HL-60 (cell line): ENCODE results near the gene CACNA2D3.

ENCODE experiments used
- DNase-seq, 2 experiments: peaks; one replicate each; pipeline ENCODE4 v3.0.0-alpha.2; 2010 to 2020; ENCODE audit warnings: low read depth in 1 of 2, low spot score in 1 of 2
- H3K27ac ChIP-seq: fragments of 250-450 bp; sonication (Bioruptor Pico); replicated peaks from 2 replicates; pipeline ENCODE4 v1.5.1; 2020; ENCODE audit warnings: mild to moderate bottlenecking, moderate library complexity
- H3K27me3 ChIP-seq: fragments of 250-450 bp; sonication (Bioruptor Pico); 2 replicates; pipeline ENCODE4 v1.5.1; 2021; ENCODE audit warnings: mild to moderate bottlenecking, moderate library complexity; ENCODE audit not compliant: insufficient read depth, poor library complexity, severe bottlenecking
- H3K4me3 ChIP-seq: replicated peaks from 2 replicates; pipeline ENCODE4 v1.5.1; 2011; ENCODE audit warnings: mild to moderate bottlenecking, control low read depth, low read length; ENCODE audit not compliant: insufficient read depth
- CTCF ChIP-seq: IDR thresholded peaks from one replicate; pipeline ENCODE4 v1.5.1; 2011; ENCODE audit warnings: low read length, control low read depth, inconsistent platforms; ENCODE audit not compliant: insufficient read depth
- GABPA ChIP-seq: IDR thresholded peaks from 2 replicates; pipeline ENCODE4 v1.6.1; 2012; ENCODE audit warnings: low read depth
- POLR2AphosphoS5 ChIP-seq: IDR thresholded peaks from 2 replicates; pipeline ENCODE4 v1.6.1; 2012; ENCODE audit warnings: low read depth
- REST ChIP-seq: IDR thresholded peaks from 2 replicates; pipeline ENCODE4 v1.6.1; 2012; ENCODE audit warnings: low read depth; ENCODE audit not compliant: insufficient replicate concordance
- SPI1 ChIP-seq: IDR thresholded peaks from 2 replicates; pipeline ENCODE4 v1.6.1; 2012; ENCODE audit warnings: low read depth, mild to moderate bottlenecking, borderline replicate concordance

The CACNA2D3 gene

DNA sequence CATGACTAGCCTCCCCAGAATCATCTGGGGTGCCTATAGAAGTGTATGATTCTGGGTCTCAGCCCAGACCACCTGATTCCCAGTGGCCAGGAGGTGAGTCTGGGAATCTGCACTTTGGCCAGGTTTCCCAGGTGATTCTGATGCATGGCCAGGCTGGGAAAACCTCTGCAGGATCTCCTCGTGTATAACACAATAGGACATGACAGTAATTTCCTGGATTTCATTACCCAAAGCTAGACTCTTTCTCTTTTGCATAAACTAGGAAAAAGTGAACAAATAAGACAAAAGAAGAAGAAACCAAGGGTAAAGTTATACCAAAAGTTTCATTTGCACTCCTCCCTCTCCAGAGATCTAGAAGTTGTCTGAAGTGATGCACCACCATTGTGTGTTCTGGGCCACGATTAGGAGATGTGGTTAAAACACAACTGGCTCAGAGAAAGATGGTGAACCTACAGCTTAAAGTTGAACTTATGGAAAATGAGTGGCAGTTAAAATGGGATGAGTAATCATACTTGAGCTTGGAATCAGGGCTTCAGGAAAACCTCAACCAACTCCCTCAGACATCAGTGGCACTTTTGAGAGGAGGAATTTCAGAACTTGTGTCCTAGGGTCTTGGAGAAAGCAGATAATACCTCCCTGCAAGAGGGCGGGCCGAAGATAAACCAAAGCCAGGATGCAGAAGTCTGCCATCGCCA is 914.7 kb downstream of the CACNA2D3 start:
- no peaks in the 10 kb centered on the region for H3K27me3 ChIP-seq
- H3K27ac ChIP-seq: no peak overlapping the region
- DNase-seq: no peak
- TF ChIP-seq GABPA: no peak
- H3K4me3 ChIP-seq: no peak overlapping the region

DNA sequence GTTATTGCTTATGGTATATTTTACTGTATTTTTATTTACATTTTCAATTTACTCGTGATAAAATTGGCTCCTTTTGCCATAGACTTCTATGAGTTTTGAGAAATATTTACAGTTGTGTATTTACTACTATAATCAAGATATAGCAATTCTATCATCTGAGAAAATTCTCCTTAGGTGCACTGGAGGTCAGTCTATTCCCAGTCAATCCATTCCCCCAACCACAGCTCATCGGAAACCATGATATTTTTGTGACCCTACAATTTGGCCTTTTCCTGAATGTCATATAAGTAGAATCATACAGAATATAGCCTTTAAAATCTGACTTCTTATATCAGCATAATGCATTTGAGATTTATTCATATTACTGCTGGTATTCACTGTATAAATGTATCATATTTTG is 920.2 kb downstream of the CACNA2D3 start:
- no peak overlapping the region for H3K27ac ChIP-seq
- no peaks in the 10 kb centered on the region for H3K27me3 ChIP-seq
- TF ChIP-seq SPI1: no peak
- no peak for TF ChIP-seq CTCF
- no peak for TF ChIP-seq POLR2AphosphoS5
- no peak for TF ChIP-seq REST
- no peak for TF ChIP-seq GABPA
- no peak for DNase-seq
- H3K4me3 ChIP-seq: no peak overlapping the region

- Histone ChIP-seq H3K27ac (no peak overlapping the region), H3K4me3 (no peak overlapping the region), H3K27me3 (no peaks in the 10 kb centered on the region)
- TF ChIP-seq CTCF (no peak), REST (no peak), GABPA (no peak), SPI1 (no peak), POLR2AphosphoS5 (no peak)
- DNase-seq: no peak
Measured at GRCh38 chr3:55044486-55044885, 922.1 kb downstream of the CACNA2D3 start.

GRCh38 chr3:55059027-55059629 is 936.8 kb downstream of the CACNA2D3 start:
- H3K4me3 ChIP-seq: no peak overlapping the region
- no peak for DNase-seq
- no peak overlapping the region for H3K27ac ChIP-seq
- no peaks in the 10 kb centered on the region for H3K27me3 ChIP-seq
- TF ChIP-seq CTCF (no peak), POLR2AphosphoS5 (no peak), REST (no peak), SPI1 (no peak), GABPA (no peak)
